ENCODE data around the gene SDK2. TPM values are rescaled to one million over a fixed set of nuclear protein-coding genes. Genes with fewer than 3 reads are reported as not detected.

The SDK2 gene
- total and polyA plus RNA-seq, 2 of the 8 experiments (the other 6 are each of a cell fraction or from before 2014, with no cell fraction given), result 3.9 to 4.1 TPM

DNA sequence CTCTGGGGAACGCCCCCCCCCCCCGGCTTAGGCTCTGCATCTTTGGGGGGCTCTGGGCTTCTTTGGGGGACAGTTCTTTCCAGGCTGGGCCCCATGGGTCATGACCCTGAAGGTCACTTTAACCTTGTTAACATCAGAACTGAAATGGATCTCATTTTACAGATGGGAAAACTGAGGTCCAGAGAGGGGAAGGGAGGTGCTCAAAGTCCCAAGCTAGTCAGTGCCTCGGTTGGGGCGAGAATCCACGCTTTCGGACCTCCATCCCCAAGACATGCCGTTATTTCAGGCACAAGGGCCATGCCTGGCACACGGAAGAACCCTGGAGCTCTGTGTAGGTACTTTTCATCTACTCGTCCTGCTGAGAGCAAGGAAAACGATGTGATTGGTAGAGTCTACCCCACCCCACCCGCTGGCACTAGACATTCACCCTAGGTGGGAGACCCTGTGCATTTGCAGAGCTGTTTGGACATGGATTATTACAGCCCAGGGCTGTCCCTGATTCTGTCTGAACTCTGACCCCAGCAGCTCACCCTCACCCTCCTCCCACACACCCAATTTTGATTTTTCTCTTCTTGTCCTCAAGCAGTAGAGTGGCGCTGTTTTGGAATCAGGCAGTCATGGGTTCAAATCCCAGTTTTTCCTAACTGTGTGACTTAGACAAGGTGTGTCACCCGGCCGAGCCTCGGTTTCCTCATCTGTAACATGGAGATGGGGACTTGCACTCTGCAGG is 177.4 kb downstream of the SDK2 start:
- Histone ChIP-seq H3K23ac (ENCODE audit: insufficient read length) (no peak overlapping the region), H3K18ac (ENCODE audit: extremely low read depth, low read length) (no peak overlapping the region), H2BK15ac (ENCODE audit: low read length) (no peak overlapping the region), H2AK5ac (ENCODE audit: low read depth, low read length) (no peak overlapping the region), H2BK20ac (ENCODE audit: low read length) (no peak overlapping the region), H3K79me1 (ENCODE audit: low read depth, low read length) (no peaks in the 10 kb centered on the region), H3K56ac (replicated peaks; ENCODE audit: insufficient read length, low read depth, low read length) (no peak overlapping the region), H4K5ac (ENCODE audit: insufficient read length, low read depth, low read length) (no peak overlapping the region), H3K4ac (replicated peaks; ENCODE audit: insufficient read length, low read depth, low read length) (no peak overlapping the region), H3K27ac (ENCODE audit: low read depth, low read length) (no peak overlapping the region), H3K23me2 (ENCODE audit: low read depth, low read length) (no peaks in the 10 kb centered on the region), H2BK12ac (ENCODE audit: low read depth, low read length) (0 out of 2 replicates have a peak overlapping the region, but pooled peaks have one; percentile 39), H2BK5ac (ENCODE audit: low read depth, low read length) (0 out of 2 replicates have a peak overlapping the region, but pooled peaks have one; percentile 16), H3K27me3 (replicated peaks in 1 of 4; ENCODE audit: control insufficient read depth in 3 of 4, extremely low read depth in 1 of 4, insufficient read depth in 3 of 4, low read length in 3 of 4) (no peaks in the 10 kb centered on the region), H3K9me3 (ENCODE audit: insufficient read depth in 2 of 2, low read depth in 1 of 2, low read length in 1 of 2) (peaks cover 0 to 1% of the 10 kb centered on the region in 2 experiments; a peak in 2 of 4 replicates), H3K79me2 (ENCODE audit: control insufficient read depth in 1 of 2, insufficient read depth in 2 of 2, low read length in 2 of 2) (no peaks in the 10 kb centered on the region), H3K9ac (replicated peaks in 1 of 4; ENCODE audit: extremely low read depth in 1 of 4, low read depth in 3 of 4, low read length in 3 of 4) (no peak overlapping the region), H4K91ac (replicated peaks; ENCODE audit: insufficient read length, low read length) (no peak overlapping the region), H3K4me1 (replicated peaks in 1 of 4; ENCODE audit: control insufficient read depth in 3 of 4, insufficient read depth in 4 of 4, low read length in 3 of 4) (0 out of 7 replicates have a peak, but pooled peaks cover 0 to 4% (median 0%) of the 10 kb centered on the region in 4 experiments), H4K8ac (ENCODE audit: extremely low read depth, insufficient read depth, low read length) (no peak overlapping the region), H2AFZ (ENCODE audit: low read length) (no peak overlapping the region), H4K20me1 (replicated peaks in 1 of 2; ENCODE audit: control insufficient read depth in 1 of 2, insufficient read depth in 2 of 2, low read length in 2 of 2) (peaks cover 0 to under 1% of the 10 kb centered on the region in 2 experiments), H3K4me2 (ENCODE audit: insufficient read depth in 1 of 2, low read depth in 2 of 2, low read length in 2 of 2) (no peak overlapping the region), H3K14ac (ENCODE audit: insufficient read length) (no peak overlapping the region), H3K36me3 (ENCODE audit: control insufficient read depth in 2 of 4, insufficient read depth in 4 of 4, low read length in 3 of 4) (no peaks in the 10 kb centered on the region), H2BK120ac (replicated peaks; ENCODE audit: low read depth, low read length) (no peak overlapping the region), H3K4me3 (ENCODE audit: extremely low read depth in 1 of 4, insufficient read depth in 2 of 4, low read depth in 3 of 4, low read length in 4 of 4) (no peak overlapping the region)
- 89% methylated on average over 14 of the region's 15 CpGs; no CpG with 5 or more reads in 1 of the 2 experiments for whole genome bisulfite sequencing, 2 experiments (ENCODE audit: extremely low coverage in 1 of 2, insufficient coverage in 1 of 2, insufficient read length in 1 of 2, insufficient replicate concordance in 2 of 2, low coverage in 1 of 2, low lambda C conversion rate in 2 of 2, missing lambda C conversion rate in 1 of 2)
- DNase-seq (ENCODE audit: low read depth in 1 of 2, low spot score in 2 of 2) (no peak), FAIRE-seq (no peak)
- no peak for TF ChIP-seq ATF3 (IDR thresholded peaks at IDR 0.05; ENCODE audit: insufficient read depth, low read depth, low read length)
- no peak for TF ChIP-seq GABPA (IDR thresholded peaks at IDR 0.05; ENCODE audit: borderline replicate concordance, insufficient read depth, low read length)
- TF ChIP-seq CBX5 (IDR thresholded peaks at IDR 0.05; ENCODE audit: low read depth, low read length), result no peak
- TF ChIP-seq TAF1 (IDR thresholded peaks at IDR 0.05; ENCODE audit: low read depth, low read length), result no peak
- peak; percentile 68; the same call in 1 of the 2 replicates for TF ChIP-seq KDM1A (IDR thresholded peaks at IDR 0.05; ENCODE audit: borderline replicate concordance, low read length)
- TF ChIP-seq HDAC6 (IDR thresholded peaks at IDR 0.05; ENCODE audit: low read depth, low read length), result no peak
- ChIA-PET CTCF (ENCODE audit: partially characterized antibody) (interaction anchor here (0.9 to 3.5 kb wide), 8 partner anchors 8 to 359 kb away, joined by 3 to 26 read pairs (median 3); no protein-coding TSS in a partner anchor), POLR2A (ENCODE audit: partially characterized antibody) (no interaction called here)
